ENCODE measurements around the gene KPNB1. TPM values are rescaled to one million over a fixed set of nuclear protein-coding genes. Genes with fewer than 3 reads are reported as not detected.

Gene KPNB1
- total and polyA plus RNA-seq, 10 of the 15 experiments (the other 5 are each of a cell fraction or from before 2014, with no cell fraction given), result 67.8 to 525 (median 246) TPM

DNA sequence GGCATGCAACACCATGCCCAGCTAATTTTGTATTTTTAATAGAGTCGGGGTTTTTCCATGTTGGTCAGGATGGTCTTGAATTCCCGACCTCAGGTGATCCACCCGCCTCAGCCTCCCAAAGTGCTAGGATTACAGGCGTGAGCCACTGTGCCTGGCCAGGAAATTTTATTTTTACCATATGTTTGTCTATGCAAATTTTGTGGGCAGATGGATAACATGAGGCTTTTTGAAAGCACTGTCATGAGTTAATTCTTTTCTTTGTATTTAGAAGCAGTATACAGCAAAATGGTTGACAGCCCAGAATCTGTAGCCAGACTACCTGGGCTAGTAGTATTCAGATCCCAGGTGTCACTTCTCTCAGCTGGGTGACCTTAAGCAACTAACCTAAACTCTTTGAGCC is 8.5 kb upstream of the KPNB1 start:
- Histone ChIP-seq H3K4me2 (ENCODE audit: control insufficient read depth, insufficient read depth) (peak overlapping the region; percentile 52; the same call in 1 of the 2 replicates), H3K27ac (ENCODE audit: control insufficient read depth, insufficient read depth) (no peak overlapping the region), H3K9me3 (replicated peaks; ENCODE audit: control insufficient read depth, insufficient read depth, low read length) (no peaks in the 10 kb centered on the region), H3K4me3 (no peak overlapping the region), H4K20me1 (ENCODE audit: control insufficient read depth, insufficient read depth) (no peaks in the 10 kb centered on the region), H3K79me2 (ENCODE audit: control insufficient read depth, insufficient read depth, low read length) (no peaks in the 10 kb centered on the region), H3K27me3 (replicated peaks in 1 of 2; ENCODE audit: control insufficient read depth in 2 of 2, insufficient read depth in 2 of 2, low read length in 1 of 2) (no peaks in the 10 kb centered on the region), H3K4me1 (ENCODE audit: control insufficient read depth, insufficient read depth, low read length) (peaks cover 6% of the 10 kb centered on the region; the same call in 1 of the 2 replicates), H3K36me3 (ENCODE audit: control insufficient read depth in 2 of 2, insufficient read depth in 2 of 2, low read length in 1 of 2) (no peaks in the 10 kb centered on the region; a peak in 1 of 4 replicates), H2AFZ (ENCODE audit: control insufficient read depth, low read depth, low read length) (no peak overlapping the region), H3K9ac (ENCODE audit: control insufficient read depth, insufficient read depth, low read length) (no peak overlapping the region)
- DNase-seq (ENCODE audit: low read depth, low spot score) (no peak), ATAC-seq (no peak), FAIRE-seq (no peak)
- ChIA-PET POLR2A (no interaction called here), RAD21 (ENCODE audit: unreplicated experiment) (no interaction called here), SMC1A (ENCODE audit: uncharacterized antibody, unreplicated experiment) (no interaction called here), CTCF (interaction anchor here (0.6 to 1.1 kb wide), 2 partner anchors 24 to 62 kb away, joined by 3 read pairs; no protein-coding TSS in a partner anchor)
- in situ Hi-C loops (cut with MboI), result no loop called here
- no peak for TF ChIP-seq YBX1 (IDR thresholded peaks at IDR 0.05)
- TF ChIP-seq BHLHE40 (IDR thresholded peaks at IDR 0.05; ENCODE audit: borderline replicate concordance in 1 of 2, low read depth in 2 of 2, low read length in 1 of 2), result no peak
- TF ChIP-seq, protein P1, sequence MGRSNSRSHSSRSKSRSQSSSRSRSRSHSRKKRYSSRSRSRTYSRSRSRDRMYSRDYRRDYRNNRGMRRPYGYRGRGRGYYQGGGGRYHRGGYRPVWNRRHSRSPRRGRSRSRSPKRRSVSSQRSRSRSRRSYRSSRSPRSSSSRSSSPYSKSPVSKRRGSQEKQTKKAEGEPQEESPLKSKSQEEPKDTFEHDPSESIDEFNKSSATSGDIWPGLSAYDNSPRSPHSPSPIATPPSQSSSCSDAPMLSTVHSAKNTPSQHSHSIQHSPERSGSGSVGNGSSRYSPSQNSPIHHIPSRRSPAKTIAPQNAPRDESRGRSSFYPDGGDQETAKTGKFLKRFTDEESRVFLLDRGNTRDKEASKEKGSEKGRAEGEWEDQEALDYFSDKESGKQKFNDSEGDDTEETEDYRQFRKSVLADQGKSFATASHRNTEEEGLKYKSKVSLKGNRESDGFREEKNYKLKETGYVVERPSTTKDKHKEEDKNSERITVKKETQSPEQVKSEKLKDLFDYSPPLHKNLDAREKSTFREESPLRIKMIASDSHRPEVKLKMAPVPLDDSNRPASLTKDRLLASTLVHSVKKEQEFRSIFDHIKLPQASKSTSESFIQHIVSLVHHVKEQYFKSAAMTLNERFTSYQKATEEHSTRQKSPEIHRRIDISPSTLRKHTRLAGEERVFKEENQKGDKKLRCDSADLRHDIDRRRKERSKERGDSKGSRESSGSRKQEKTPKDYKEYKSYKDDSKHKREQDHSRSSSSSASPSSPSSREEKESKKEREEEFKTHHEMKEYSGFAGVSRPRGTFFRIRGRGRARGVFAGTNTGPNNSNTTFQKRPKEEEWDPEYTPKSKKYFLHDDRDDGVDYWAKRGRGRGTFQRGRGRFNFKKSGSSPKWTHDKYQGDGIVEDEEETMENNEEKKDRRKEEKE (IDR thresholded peaks at IDR 0.05), result no peak
- TF ChIP-seq FOXM1 (IDR thresholded peaks at IDR 0.05; ENCODE audit: low read depth, low read length), result no peak
- no peak for TF ChIP-seq SP1 (IDR thresholded peaks at IDR 0.05; ENCODE audit: low read depth, low read length)
- no peak for TF ChIP-seq STAT3 (IDR thresholded peaks at IDR 0.05; ENCODE audit: low read depth, low read length)
- TF ChIP-seq, protein P2, sequence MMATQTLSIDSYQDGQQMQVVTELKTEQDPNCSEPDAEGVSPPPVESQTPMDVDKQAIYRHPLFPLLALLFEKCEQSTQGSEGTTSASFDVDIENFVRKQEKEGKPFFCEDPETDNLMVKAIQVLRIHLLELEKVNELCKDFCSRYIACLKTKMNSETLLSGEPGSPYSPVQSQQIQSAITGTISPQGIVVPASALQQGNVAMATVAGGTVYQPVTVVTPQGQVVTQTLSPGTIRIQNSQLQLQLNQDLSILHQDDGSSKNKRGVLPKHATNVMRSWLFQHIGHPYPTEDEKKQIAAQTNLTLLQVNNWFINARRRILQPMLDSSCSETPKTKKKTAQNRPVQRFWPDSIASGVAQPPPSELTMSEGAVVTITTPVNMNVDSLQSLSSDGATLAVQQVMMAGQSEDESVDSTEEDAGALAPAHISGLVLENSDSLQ (IDR thresholded peaks at IDR 0.05), result no peak
- TF ChIP-seq, protein P3, sequence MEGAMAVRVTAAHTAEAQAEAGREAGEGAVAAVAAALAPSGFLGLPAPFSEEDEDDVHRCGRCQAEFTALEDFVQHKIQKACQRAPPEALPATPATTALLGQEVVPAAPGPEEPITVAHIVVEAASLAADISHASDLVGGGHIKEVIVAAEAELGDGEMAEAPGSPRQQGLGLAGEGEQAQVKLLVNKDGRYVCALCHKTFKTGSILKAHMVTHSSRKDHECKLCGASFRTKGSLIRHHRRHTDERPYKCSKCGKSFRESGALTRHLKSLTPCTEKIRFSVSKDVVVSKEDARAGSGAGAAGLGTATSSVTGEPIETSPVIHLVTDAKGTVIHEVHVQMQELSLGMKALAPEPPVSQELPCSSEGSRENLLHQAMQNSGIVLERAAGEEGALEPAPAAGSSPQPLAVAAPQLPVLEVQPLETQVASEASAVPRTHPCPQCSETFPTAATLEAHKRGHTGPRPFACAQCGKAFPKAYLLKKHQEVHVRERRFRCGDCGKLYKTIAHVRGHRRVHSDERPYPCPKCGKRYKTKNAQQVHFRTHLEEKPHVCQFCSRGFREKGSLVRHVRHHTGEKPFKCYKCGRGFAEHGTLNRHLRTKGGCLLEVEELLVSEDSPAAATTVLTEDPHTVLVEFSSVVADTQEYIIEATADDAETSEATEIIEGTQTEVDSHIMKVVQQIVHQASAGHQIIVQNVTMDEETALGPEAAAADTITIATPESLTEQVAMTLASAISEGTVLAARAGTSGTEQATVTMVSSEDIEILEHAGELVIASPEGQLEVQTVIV (IDR thresholded peaks at IDR 0.05; ENCODE audit: borderline replicate concordance, partially characterized antibody), result no peak
- TF ChIP-seq NR2F1 (conservative IDR thresholded peaks at IDR 0.05), result no peak
- TF ChIP-seq, protein P4, sequence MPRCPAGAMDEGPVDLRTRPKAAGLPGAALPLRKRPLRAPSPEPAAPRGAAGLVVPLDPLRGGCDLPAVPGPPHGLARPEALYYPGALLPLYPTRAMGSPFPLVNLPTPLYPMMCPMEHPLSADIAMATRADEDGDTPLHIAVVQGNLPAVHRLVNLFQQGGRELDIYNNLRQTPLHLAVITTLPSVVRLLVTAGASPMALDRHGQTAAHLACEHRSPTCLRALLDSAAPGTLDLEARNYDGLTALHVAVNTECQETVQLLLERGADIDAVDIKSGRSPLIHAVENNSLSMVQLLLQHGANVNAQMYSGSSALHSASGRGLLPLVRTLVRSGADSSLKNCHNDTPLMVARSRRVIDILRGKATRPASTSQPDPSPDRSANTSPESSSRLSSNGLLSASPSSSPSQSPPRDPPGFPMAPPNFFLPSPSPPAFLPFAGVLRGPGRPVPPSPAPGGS (IDR thresholded peaks at IDR 0.05; ENCODE audit: borderline replicate concordance, insufficient read depth, low read depth, low read length, poor library complexity, severe bottlenecking), result no peak
- BruUV-seq (replicated peaks), result no TSS peak
- intact Hi-C loops (cut with micrococcal nuclease; ENCODE audit: unreplicated experiment), result no loop called here
- 68% methylated on average over 4 of the region's 4 CpGs for WGBS (ENCODE audit: insufficient coverage, insufficient replicate concordance, low lambda C conversion rate, missing lambda C conversion rate)

All from GM12878 (cell line).